Left lung (tissue), 10 donors: ENCODE data around the gene MOCS1. TPM values are rescaled to one million over a fixed set of nuclear protein-coding genes. Genes with fewer than 3 reads are reported as not detected.
A peak's percentile ranks its signal among the peaks of the same experiment; 100 is the strongest.

ENCODE experiments used
- ATAC-seq: fragments of 200-7000 bp; cut with Tn5 transposase; one replicate; pipeline ENCODE4 v1.9.1; 2020; ENCODE audit warnings: moderate library complexity
- DNase-seq, 4 donors: peaks; one replicate each; pipeline ENCODE4 v3.0.0-alpha.2; 2013 to 2020
- H3K27ac ChIP-seq, 2 donors: fragments of 200-600 bp; sonication (generic) in 1 of 2; one replicate each; pipeline versions ENCODE4 v1.5.0 to v1.8.0; 2020 to 2021
- H3K27me3 ChIP-seq, 2 donors: fragments of 200-600 bp; sonication (generic) in 1 of 2; one replicate each; pipeline versions ENCODE4 v1.5.0 to v1.8.0; 2020 to 2021
- H3K36me3 ChIP-seq, 2 donors: fragments of 200-600 bp; sonication (generic) in 1 of 2; one replicate each; pipeline versions ENCODE4 v1.5.0 to v1.8.0; 2020 to 2021
- H3K4me1 ChIP-seq, 2 donors: fragments of 200-600 bp; one replicate each; pipeline ENCODE4 v1.8.0; 2021
- H3K4me3 ChIP-seq, 2 donors: fragments of 200-600 bp; sonication (generic) in 1 of 2; one replicate each; pipeline versions ENCODE4 v1.5.0 to v1.8.0; 2020 to 2021; ENCODE audit warnings: mild to moderate bottlenecking in 1 of 2
- H3K9me3 ChIP-seq, 2 donors: fragments of 200-600 bp; sonication (generic) in 1 of 2; one replicate each; pipeline versions ENCODE4 v1.5.0 to v1.8.0; 2020 to 2021
- CTCF ChIP-seq, 2 donors: fragments of 200-600 bp; sonication (generic) in 1 of 2; IDR thresholded peaks; one replicate each; pipeline versions ENCODE4 v1.5.0 to v1.8.0; 2021; ENCODE audit warnings: antibody characterized with exemption in 2 of 2
- intact Hi-C, 2 donors: fragments of 100-400 bp; cut with DNase I; formaldehyde crosslinking; loops; one replicate each; pipeline versions ENCODE4 v1.11.2 to v1.14.2; 2022
- polyA plus RNA-seq, 6 donors: library from polyadenylated mRNA; unstranded; fragments of 120-200 nt; gene quantifications; one replicate each; pipeline ENCODE4 v1.2.1, GENCODE V29; 2013; ENCODE audit not compliant: insufficient read length in 6 of 6
- total RNA-seq, 2 donors: library from RNA; stranded (reverse); fragmentation: NEBNext Ultra II Directional; extraction: Animal tissue kit (Norgen Biotek cat#: 25700); gene quantifications; one replicate each; pipeline ENCODE4 v1.2.1, GENCODE V29; 2021
- donor health status: DM: no; HTN: yes; CAD: no.
- donor health status: DM: no; HTN: no; CAD: no.

MOCS1 gene
- total and polyA plus RNA-seq, 8 donors: 18.0 to 29.0 (median 23.2) TPM

DNA sequence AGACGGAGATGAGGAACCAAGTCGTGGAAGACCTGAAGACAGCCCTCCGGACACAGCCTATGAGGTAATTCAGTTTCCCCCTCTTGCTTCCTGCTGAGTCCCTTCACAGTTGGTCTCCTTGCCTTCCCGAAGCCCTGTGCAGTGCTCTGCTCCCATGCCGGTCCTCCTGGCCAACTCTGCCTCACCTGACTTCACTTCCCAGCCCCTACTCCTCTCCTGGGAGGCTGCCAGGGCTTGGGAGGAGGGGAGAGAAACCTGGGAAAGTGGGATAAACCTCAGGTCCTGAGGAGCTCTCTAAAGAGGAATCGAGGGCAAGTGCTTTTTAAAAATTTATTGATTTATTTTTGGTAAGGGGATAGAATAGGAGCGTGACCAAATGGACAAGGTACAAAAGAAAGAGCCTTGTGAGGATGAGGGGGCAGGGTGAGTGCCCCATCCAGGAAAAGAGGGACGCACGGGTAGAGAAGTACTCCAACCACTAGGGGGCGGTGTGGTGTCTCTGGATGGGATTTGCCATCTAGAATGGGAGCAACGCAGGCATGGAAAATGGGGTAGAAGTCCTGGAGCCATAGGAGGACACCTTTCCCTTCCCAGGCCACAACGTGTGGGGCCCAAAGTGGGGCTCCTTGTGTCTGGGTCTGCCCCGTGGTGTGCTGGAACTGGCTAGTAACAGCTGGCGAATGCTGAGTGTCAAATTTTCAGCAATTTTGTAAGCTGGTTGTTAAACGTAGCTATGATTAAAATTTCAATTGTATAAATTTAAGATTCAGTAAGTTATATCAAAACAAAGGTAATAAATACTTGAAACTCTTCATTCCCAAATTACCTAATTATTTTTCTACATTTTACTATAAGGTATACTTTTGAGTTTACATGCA, 69.0 kb downstream of the MOCS1 start:
- no peak overlapping the region for H3K27ac ChIP-seq
- H3K4me3 ChIP-seq: no peak overlapping the region
- peaks cover 0 to 7% of the 10 kb centered on the region in 2 donors for H3K4me1 ChIP-seq
- intact Hi-C loops: no loop called here
- DNase-seq (peak in 2 of 4 donors; percentile 19 to 57), ATAC-seq (peak; percentile 73)
- H3K27me3 ChIP-seq: no peaks in the 10 kb centered on the region
- no peaks in the 10 kb centered on the region for H3K9me3 ChIP-seq
- TF ChIP-seq CTCF (IDR thresholded peaks at IDR 0.05): peak; percentile 67 to 90
- peaks cover 0 to 24% of the 10 kb centered on the region in 2 donors for H3K36me3 ChIP-seq

DNA sequence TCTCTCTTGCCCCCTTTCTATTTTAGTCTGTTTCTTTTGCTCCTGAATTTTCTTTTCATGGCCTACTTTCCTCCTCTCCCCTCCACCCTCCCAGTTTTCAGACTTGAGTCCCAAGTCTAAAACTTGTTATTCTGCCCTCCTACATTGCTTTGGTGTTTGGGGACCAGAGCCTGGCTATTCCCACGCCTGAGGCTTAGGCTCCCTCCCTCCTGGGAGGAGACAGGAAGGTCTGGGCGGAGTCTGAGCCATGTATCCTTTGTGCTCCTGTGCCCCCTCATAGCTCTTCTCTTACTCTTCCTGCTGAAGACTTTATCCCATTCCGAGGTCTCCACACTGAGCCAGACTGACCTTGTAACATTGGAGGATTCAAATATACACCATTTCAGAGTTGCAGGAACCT, 72.6 kb downstream of the MOCS1 start:
- H3K27me3 ChIP-seq: no peaks in the 10 kb centered on the region
- H3K36me3 ChIP-seq: peaks cover 0 to 16% of the 10 kb centered on the region in 2 donors
- no peak overlapping the region for H3K4me3 ChIP-seq
- H3K27ac ChIP-seq: no peak overlapping the region
- peaks cover 0 to 7% of the 10 kb centered on the region in 2 donors for H3K4me1 ChIP-seq
- intact Hi-C loops: no loop called here
- ATAC-seq (no peak), DNase-seq (no peak)
- H3K9me3 ChIP-seq: no peaks in the 10 kb centered on the region
- no peak for TF ChIP-seq CTCF (IDR thresholded peaks at IDR 0.05)

DNA sequence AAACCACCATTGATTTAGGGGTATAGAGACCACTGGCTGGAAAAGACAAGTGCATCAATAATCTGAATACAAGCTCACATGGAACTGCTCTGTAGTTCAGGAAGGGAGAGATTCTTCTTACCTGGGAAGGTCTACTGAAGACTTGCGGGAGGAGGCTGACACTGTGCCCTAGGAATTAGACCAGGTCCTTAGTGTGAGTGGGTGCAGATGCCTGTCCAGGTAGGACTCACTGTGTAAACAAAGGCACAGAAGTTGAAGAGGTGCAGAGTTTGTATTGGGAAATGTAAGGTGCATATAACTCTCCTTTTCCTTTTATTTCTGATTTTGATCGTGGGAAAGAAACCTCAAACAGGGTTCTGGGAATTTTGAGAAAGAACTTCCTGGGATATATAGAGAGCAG, 75.2 kb downstream of the MOCS1 start:
- Histone ChIP-seq H3K27ac (no peak overlapping the region), H3K4me3 (no peak overlapping the region), H3K4me1 (no peaks in the 10 kb centered on the region), H3K9me3 (no peaks in the 10 kb centered on the region), H3K36me3 (peaks cover 0 to 21% of the 10 kb centered on the region in 2 donors), H3K27me3 (no peaks in the 10 kb centered on the region)
- intact Hi-C loops: no loop called here
- peak; percentile 96 for ATAC-seq
- no peak for TF ChIP-seq CTCF (IDR thresholded peaks at IDR 0.05)
- DNase-seq: no peak

GRCh38 chr6:39855356-39855995, 78.8 kb downstream of the MOCS1 start:
- TF ChIP-seq CTCF (IDR thresholded peaks at IDR 0.05): no peak
- H3K27ac ChIP-seq: no peak overlapping the region
- intact Hi-C loops: no loop called here
- no peak for ATAC-seq
- no peak for DNase-seq
- H3K4me3 ChIP-seq: no peak overlapping the region
- H3K27me3 ChIP-seq: no peaks in the 10 kb centered on the region
- H3K4me1 ChIP-seq: no peaks in the 10 kb centered on the region
- H3K36me3 ChIP-seq: peaks cover 0 to 13% of the 10 kb centered on the region in 2 donors
- H3K9me3 ChIP-seq: no peaks in the 10 kb centered on the region

Other genes starting within 250 kb of the MOCS1 start
- 1 to 10 TPM in 1 of 2 donors, under 1 TPM in 1; 0.93 to 3.3 TPM for gene KIF6, start 209.1 kb downstream of the MOCS1 start, total RNA-seq
- gene KIF6, start 209.1 kb downstream of the MOCS1 start, polyA plus RNA-seq: 1 to 10 TPM; 1.6 to 4.4 (median 2.8) TPM
- gene DAAM2, start 142.1 kb downstream of the MOCS1 start, total RNA-seq: 10 to 100 TPM; 43.7 to 67.6 TPM
- 10 to 100 TPM; 28.8 to 52.2 (median 36.6) TPM for gene DAAM2, start 142.1 kb downstream of the MOCS1 start, polyA plus RNA-seq